Measurements from ENCODE around the gene ZNHIT6. TPM values are rescaled to one million over a fixed set of nuclear protein-coding genes. Genes with fewer than 3 reads are reported as not detected.

ZNHIT6 gene
- total and polyA plus RNA-seq, 3 donors from 2014 or later = 10.1 to 14.5 (median 11.3) TPM

DNA sequence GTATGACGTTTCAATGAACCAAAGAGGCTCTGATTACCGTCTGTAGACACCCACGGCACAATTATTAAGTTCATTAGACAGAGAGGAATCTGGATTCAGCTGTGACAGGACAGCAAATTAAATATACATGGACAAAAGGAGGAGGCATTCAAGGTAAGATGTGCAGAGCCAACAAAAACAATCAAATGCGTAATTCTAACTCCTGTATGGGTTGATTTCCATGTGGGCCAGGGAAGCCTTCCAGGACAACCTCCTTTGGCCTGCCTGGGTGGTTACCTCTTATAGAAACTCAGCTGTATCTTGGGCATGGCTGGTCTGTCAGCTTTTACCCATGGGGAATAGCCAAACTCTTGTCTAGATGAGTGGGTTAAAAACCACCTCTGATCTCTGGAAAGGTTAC, 83.9 kb downstream of the ZNHIT6 start:
- Histone ChIP-seq H3K4me1 (no peaks in the 10 kb centered on the region), H3K9me3 (no peaks in the 10 kb centered on the region), H3K36me3 (ENCODE audit: low read depth, missing control alignments) (no peaks in the 10 kb centered on the region), H3K4me3 (no peak overlapping the region), H3K27me3 (no peaks in the 10 kb centered on the region), H3K27ac (no peak overlapping the region)
- no peak for DNase-seq
- intact Hi-C loops (cut with DNase I; ENCODE audit: low total_unique reads) = no loop called here
- WGBS, 2 donors = 94% methylated on average over 4 of the region's 4 CpGs
- TF ChIP-seq POLR2A (IDR thresholded peaks at IDR 0.05) = no peak
- TF ChIP-seq, protein P1, sequence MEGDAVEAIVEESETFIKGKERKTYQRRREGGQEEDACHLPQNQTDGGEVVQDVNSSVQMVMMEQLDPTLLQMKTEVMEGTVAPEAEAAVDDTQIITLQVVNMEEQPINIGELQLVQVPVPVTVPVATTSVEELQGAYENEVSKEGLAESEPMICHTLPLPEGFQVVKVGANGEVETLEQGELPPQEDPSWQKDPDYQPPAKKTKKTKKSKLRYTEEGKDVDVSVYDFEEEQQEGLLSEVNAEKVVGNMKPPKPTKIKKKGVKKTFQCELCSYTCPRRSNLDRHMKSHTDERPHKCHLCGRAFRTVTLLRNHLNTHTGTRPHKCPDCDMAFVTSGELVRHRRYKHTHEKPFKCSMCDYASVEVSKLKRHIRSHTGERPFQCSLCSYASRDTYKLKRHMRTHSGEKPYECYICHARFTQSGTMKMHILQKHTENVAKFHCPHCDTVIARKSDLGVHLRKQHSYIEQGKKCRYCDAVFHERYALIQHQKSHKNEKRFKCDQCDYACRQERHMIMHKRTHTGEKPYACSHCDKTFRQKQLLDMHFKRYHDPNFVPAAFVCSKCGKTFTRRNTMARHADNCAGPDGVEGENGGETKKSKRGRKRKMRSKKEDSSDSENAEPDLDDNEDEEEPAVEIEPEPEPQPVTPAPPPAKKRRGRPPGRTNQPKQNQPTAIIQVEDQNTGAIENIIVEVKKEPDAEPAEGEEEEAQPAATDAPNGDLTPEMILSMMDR (IDR thresholded peaks at IDR 0.05) = no peak

DNA sequence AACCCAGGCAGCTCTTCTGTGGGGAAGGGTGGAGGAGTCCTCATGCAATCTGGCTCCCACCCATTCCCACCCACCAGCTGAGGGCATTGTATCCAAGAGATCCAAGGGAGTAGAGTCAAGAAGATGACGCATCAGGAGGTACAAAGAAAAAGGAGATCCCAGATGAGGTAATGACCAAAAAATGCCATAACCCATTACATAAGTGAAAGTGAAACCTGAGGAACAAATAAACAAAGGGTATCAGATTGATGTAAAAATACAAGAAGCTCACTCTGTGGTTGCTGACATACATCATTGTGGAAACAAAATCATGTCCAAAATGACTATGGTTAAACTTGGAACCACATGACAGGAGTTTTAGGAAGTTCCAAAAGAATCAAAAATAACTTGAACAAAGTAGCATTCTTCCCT, 85.2 kb downstream of the ZNHIT6 start:
- DNase-seq = no peak
- no peaks in the 10 kb centered on the region for H3K36me3 ChIP-seq (ENCODE audit: low read depth, missing control alignments)
- no peaks in the 10 kb centered on the region for H3K4me1 ChIP-seq
- no peak overlapping the region for H3K27ac ChIP-seq
- no peak overlapping the region for H3K4me3 ChIP-seq
- no peaks in the 10 kb centered on the region for H3K27me3 ChIP-seq
- intact Hi-C loops (cut with DNase I; ENCODE audit: low total_unique reads) = no loop called here
- H3K9me3 ChIP-seq = no peaks in the 10 kb centered on the region
- 100% methylated on average over 1 of the region's 1 CpG for WGBS, 2 donors
- TF ChIP-seq POLR2A (IDR thresholded peaks at IDR 0.05) = no peak
- TF ChIP-seq, protein P1 (IDR thresholded peaks at IDR 0.05) = no peak

DNA sequence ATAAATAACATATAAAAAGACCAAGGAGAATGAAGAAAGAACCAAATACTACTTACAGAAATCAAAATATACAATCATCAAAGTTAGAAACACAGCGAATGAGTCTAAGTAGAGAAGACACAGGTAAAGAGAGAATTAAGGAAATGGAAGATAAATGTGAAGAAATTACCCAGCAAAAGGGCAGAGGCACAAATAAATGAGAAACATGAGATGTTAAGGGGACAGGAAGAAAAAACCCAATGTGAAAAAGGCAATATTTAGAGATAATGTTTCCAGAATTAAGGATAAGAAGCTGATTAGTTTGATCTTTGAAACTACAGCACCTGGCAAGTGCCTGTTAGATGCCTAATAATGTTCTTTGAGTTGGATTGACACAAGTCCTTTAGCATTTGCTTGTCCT, 86.8 kb downstream of the ZNHIT6 start:
- no peak for DNase-seq
- no peak overlapping the region for H3K27ac ChIP-seq
- WGBS, 2 donors = 87 to 91% methylated on average over 1 of the region's 1 CpG
- H3K9me3 ChIP-seq = no peaks in the 10 kb centered on the region
- H3K4me1 ChIP-seq = no peaks in the 10 kb centered on the region
- H3K36me3 ChIP-seq (ENCODE audit: low read depth, missing control alignments) = no peaks in the 10 kb centered on the region
- H3K4me3 ChIP-seq = no peak overlapping the region
- TF ChIP-seq POLR2A (IDR thresholded peaks at IDR 0.05) = no peak
- TF ChIP-seq, protein P1 (IDR thresholded peaks at IDR 0.05) = no peak
- intact Hi-C loops (cut with DNase I; ENCODE audit: low total_unique reads) = no loop called here
- H3K27me3 ChIP-seq = no peaks in the 10 kb centered on the region

DNA sequence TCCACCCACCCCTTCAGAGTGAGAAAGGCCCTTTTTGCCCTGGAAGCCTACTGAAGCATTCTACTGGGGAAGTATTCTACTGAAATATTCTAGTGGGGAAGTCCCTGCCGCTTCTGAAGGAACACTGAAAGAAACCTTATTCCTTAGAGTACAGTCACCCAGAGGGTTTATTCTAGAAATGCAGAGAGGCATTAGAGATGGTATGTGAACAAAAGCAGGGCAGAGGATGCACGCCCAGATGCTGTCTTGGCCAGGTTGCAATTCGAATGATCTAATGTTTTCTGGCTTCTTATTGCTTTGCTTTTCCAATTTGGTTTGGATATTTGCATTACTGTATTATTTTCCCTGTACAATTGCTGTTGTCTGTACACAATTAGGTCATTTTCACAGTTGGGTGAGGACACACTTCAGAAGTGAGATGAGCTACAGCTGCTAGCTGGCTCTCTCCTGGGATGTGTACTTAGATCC, 90.6 kb downstream of the ZNHIT6 start:
- H3K4me1 ChIP-seq = peaks cover 3% of the 10 kb centered on the region
- H3K27me3 ChIP-seq = no peaks in the 10 kb centered on the region
- no peaks in the 10 kb centered on the region for H3K9me3 ChIP-seq
- H3K4me3 ChIP-seq = no peak overlapping the region
- intact Hi-C loops (cut with DNase I; ENCODE audit: low total_unique reads) = no loop called here
- H3K36me3 ChIP-seq (ENCODE audit: low read depth, missing control alignments) = no peaks in the 10 kb centered on the region
- DNase-seq = no peak
- H3K27ac ChIP-seq = no peak overlapping the region
- WGBS, 2 donors = 78 to 90% methylated on average over 3 of the region's 3 CpGs
- TF ChIP-seq POLR2A (IDR thresholded peaks at IDR 0.05) = no peak
- TF ChIP-seq, protein P1 (IDR thresholded peaks at IDR 0.05) = no peak

DNA sequence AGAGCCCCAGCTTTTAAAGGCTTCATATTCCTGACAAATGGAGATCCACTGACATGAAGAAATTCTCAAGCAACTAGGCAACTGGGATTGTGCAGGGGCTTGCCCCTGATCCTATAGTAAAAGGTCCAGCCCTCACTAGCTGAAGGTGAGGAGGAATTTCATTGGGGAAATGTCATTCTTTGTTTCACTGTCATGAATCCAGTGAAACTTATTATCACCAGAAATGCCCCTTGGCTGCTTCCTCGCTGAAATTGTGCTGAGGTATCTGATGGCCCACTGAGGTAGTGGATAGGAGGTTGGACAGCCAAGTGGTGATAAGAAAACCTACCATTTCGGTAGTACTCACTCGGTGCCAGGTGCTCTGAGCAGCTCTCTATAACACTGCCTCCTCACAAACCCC, 91.5 kb downstream of the ZNHIT6 start:
- intact Hi-C loops (cut with DNase I; ENCODE audit: low total_unique reads) = no loop called here
- H3K4me3 ChIP-seq = no peak overlapping the region
- DNase-seq = no peak
- 92% methylated on average over 3 of the region's 3 CpGs for WGBS, 2 donors
- no peaks in the 10 kb centered on the region for H3K27me3 ChIP-seq
- H3K27ac ChIP-seq = no peak overlapping the region
- TF ChIP-seq POLR2A (IDR thresholded peaks at IDR 0.05) = no peak
- TF ChIP-seq, protein P1 (IDR thresholded peaks at IDR 0.05) = no peak
- peaks cover 6% of the 10 kb centered on the region for H3K4me1 ChIP-seq
- no peaks in the 10 kb centered on the region for H3K9me3 ChIP-seq
- no peaks in the 10 kb centered on the region for H3K36me3 ChIP-seq (ENCODE audit: low read depth, missing control alignments)

Measured in testis (tissue), 3 donors.